Astrocyte of the spinal cord (primary cell): ENCODE data around the gene LASP1NB.

ENCODE experiments used
- DNase-seq: peaks from one replicate; pipeline ENCODE4 v3.0.0; 2011; ENCODE audit warnings: low read depth, low spot score
- H3K4me3 ChIP-seq: 2 replicates; pipeline ENCODE4 v1.5.1; 2011; ENCODE audit warnings: low read depth, mild to moderate bottlenecking, low read length, moderate library complexity
- in situ Hi-C: cut with HindIII; loops from 2 replicates; pipeline ENCODE4 v1.10.0; 2017; ENCODE audit warnings: low sequenced_read_pairs
- TF ChIP-seq, protein P1 (sequence below): IDR thresholded peaks from 2 replicates; pipeline ENCODE4 v1.5.1; 2012; ENCODE audit warnings: low read depth, mild to moderate bottlenecking, low read length, inconsistent platforms

The LASP1NB gene

GRCh38 chr17:38890410-38890746, 35.0 kb upstream of the LASP1NB start:
- TF ChIP-seq, protein P1, sequence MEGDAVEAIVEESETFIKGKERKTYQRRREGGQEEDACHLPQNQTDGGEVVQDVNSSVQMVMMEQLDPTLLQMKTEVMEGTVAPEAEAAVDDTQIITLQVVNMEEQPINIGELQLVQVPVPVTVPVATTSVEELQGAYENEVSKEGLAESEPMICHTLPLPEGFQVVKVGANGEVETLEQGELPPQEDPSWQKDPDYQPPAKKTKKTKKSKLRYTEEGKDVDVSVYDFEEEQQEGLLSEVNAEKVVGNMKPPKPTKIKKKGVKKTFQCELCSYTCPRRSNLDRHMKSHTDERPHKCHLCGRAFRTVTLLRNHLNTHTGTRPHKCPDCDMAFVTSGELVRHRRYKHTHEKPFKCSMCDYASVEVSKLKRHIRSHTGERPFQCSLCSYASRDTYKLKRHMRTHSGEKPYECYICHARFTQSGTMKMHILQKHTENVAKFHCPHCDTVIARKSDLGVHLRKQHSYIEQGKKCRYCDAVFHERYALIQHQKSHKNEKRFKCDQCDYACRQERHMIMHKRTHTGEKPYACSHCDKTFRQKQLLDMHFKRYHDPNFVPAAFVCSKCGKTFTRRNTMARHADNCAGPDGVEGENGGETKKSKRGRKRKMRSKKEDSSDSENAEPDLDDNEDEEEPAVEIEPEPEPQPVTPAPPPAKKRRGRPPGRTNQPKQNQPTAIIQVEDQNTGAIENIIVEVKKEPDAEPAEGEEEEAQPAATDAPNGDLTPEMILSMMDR = no peak
- in situ Hi-C loops = no loop called here
- no peak for DNase-seq
- no peak overlapping the region for H3K4me3 ChIP-seq

GRCh38 chr17:38891441-38891840, 34.0 kb upstream of the LASP1NB start:
- no peak for DNase-seq
- TF ChIP-seq, protein P1 = no peak
- H3K4me3 ChIP-seq = no peak overlapping the region
- in situ Hi-C loops = no loop called here

- in situ Hi-C loops = no loop called here
- no peak for DNase-seq
- no peak overlapping the region for H3K4me3 ChIP-seq
- TF ChIP-seq, protein P1 = no peak
These were observed 33.3 kb upstream of the LASP1NB start for GRCh38 chr17:38892083-38892482.

DNA sequence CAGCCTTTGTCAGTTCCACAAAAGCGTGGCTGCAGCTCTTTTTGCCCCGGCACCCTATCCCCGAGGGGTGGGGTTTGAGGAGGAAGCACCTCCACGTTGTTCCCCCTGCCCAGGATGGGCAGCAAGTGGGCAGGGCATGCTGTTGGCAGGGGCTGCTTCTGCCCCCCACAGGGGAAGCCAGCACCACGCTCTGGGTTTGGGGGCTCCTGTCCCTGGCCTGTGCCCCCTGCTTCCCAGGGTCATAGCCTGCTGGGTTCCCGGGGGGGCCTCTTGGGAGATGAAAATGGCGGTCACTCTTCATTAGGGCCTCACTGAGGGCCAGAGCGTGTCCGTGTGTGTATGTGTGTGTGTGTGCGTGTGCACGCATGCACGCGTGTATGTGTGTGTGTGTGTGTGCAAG, 32.8 kb upstream of the LASP1NB start:
- TF ChIP-seq, protein P1 = no peak
- no peak for DNase-seq
- in situ Hi-C loops = no loop called here
- H3K4me3 ChIP-seq = no peak overlapping the region

DNA sequence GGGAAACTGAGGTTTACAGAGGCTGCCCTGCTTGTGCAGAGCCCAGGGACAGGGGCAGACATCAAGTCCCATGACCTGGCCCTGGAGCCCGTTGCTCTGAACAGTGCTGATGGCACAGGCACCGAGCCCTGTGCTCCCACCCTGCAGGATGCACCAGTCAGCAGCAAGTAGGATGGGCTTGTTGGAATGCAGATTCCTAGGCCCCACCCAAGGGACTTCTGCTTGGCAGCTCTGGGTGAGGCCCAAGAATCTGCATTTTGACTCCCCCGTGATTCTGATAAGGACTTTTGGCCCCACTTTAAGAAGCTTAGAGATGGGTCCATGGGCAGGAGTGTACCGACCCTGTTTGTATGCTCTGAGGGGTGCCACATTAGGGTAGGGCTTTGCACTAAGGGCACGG, 32.3 kb upstream of the LASP1NB start:
- no peak for DNase-seq
- in situ Hi-C loops = no loop called here

DNA sequence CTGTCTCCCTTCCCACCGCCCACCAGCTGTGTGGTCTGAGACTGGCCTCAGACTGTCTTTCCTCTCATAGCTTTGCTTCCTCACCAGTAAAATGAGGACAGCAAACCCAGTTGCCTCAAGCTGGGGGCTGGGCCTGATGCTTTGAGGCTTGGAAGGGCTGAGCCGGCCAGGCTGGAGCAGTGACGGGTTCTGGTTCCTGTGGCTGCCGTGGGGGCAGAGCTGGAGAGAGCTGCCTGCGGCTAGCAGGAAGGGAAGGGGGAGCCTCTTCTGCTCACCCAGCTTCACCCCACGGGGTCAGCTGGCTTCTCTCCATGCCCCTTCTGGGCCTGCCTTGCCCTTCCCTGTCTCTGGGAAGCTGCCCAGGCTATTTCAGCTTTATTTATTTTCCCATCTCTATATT, 31.8 kb upstream of the LASP1NB start:
- no peak for DNase-seq
- TF ChIP-seq, protein P1 = no peak
- H3K4me3 ChIP-seq = no peak overlapping the region
- in situ Hi-C loops = no loop called here

More for the DNA sequence above, 32.3 kb upstream of the LASP1NB start:
- TF ChIP-seq, protein P1 = no peak
- no peak overlapping the region for H3K4me3 ChIP-seq

DNA sequence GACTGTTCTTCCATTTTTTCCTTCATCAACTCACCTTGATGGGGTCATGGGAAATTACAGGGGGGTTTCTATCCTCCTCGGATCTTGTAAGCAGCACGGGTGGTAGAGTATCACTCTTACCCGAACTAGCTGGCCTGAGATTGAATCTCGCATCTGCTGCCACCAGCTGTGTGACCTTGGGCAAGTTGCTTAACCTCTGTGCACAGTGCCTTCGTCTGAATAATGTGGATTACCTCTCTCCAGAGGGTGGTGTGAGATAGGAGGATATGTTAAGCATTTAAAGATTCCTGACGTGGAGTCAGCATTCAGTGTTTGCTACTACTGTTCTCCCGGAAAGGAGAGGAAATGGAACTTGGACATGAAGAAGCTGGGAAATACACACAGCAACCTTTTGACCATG, 31.1 kb upstream of the LASP1NB start:
- TF ChIP-seq, protein P1 = no peak
- no peak overlapping the region for H3K4me3 ChIP-seq
- in situ Hi-C loops = no loop called here
- no peak for DNase-seq
